Activated naive CD8-positive, alpha-beta T cell treated with anti-CD3 and anti-CD28 coated beads, Interleukin-2, amount 10 ng/mL, durations not matched to agents 7 days and 5 days (primary cell): Measurements from ENCODE around the gene ADGRB3. TPM values are rescaled to one million over a fixed set of nuclear protein-coding genes. Genes with fewer than 3 reads are reported as not detected.
"Not testable (repeated sequence)": the region's sequence is repeated elsewhere in the genome, so short reads cannot be mapped to it uniquely, and the experiment has no call there.

Experiments
- ATAC-seq: fragments of 150-1000 bp; cut with Tn5 transposase; one replicate; pipeline ENCODE4 v1.10.0; 2021; ENCODE audit warnings: low read depth, moderate library complexity
- POLR2A ChIA-PET: fragments of 350-600 bp; sonication (Branson Sonifier 250); formaldehyde crosslinking; loops from one replicate; lab custom pipeline; 2021; ENCODE audit warnings: antibody characterized with exemption; lab: Charles Lee
- DNase-seq: peaks from one replicate; pipeline ENCODE4 v3.0.0; 2021
- H3K27ac Mint-ChIP-seq: one replicate; pipeline ENCODE4 v1.8.0; 2022; ENCODE audit warnings: mild to moderate bottlenecking, mixed read lengths
- H3K27me3 Mint-ChIP-seq: one replicate; pipeline ENCODE4 v1.8.0; 2022; ENCODE audit warnings: mild to moderate bottlenecking, moderate library complexity, mixed read lengths
- H3K36me3 Mint-ChIP-seq: one replicate; pipeline ENCODE4 v1.8.0; 2021; ENCODE audit warnings: mild to moderate bottlenecking, mixed read lengths
- H3K4me1 Mint-ChIP-seq: one replicate; pipeline ENCODE4 v1.8.0; 2021; ENCODE audit warnings: mixed read lengths
- H3K4me3 Mint-ChIP-seq: one replicate; pipeline ENCODE4 v1.8.0; 2022; ENCODE audit warnings: mild to moderate bottlenecking, moderate library complexity, mixed read lengths
- H3K9me3 Mint-ChIP-seq: one replicate; pipeline ENCODE4 v1.8.0; 2021; ENCODE audit warnings: mixed read lengths
- total RNA-seq, 2 experiments: library from RNA; stranded (reverse); gene quantifications; one replicate each; pipeline ENCODE4 v1.2.3, GENCODE V29; 2021

The ADGRB3 gene
- total RNA-seq, 2 experiments from 2014 or later = not detected

DNA sequence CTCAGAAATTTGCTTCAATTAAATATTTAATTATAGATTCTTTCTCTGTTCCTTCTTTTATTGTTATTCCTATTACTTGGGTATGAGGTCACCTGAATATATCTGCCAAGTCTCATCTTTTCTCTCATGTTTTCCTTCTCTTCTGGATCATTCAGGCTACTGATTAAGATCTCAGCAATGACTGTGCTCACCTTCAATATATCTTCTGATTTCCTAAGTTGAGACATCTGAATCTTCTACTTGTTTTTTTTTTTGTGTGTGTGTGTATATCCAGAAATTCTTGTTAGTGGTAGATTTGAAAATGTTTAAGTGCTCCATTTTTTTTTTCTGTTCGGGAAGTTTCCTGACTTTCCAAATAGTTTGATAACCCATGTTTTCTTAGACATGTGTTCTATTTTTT lies 108.0 kb downstream of the ADGRB3 start:
- ATAC-seq (no peak), DNase-seq (no peak)
- peaks cover 2% of the 10 kb centered on the region for H3K9me3 Mint-ChIP-seq
- no peaks in the 10 kb centered on the region for H3K27me3 Mint-ChIP-seq
- no peak overlapping the region for H3K27ac Mint-ChIP-seq
- POLR2A ChIA-PET = no interaction called here
- no peaks in the 10 kb centered on the region for H3K36me3 Mint-ChIP-seq
- no peak overlapping the region for H3K4me3 Mint-ChIP-seq
- peaks cover 5% of the 10 kb centered on the region for H3K4me1 Mint-ChIP-seq

DNA sequence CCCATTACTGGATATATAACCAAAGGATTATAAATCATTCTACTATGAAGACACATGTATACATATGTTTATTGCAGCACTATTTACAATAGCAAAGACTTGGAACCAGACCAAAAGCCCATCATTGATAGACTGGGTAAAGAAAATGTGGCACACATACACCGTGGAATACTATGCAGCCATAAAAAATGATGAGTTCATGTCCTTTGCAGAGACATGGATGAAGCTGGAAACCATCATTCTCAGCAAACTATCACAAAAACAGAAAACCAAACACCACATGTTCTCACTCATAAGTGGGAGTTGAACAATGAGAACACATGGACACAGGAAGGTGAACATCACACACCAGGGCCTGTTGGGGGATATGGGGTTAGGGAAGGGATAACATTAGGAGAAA lies 109.3 kb downstream of the ADGRB3 start:
- POLR2A ChIA-PET, ATAC-seq, DNase-seq, H3K27ac Mint-ChIP-seq, H3K4me1 Mint-ChIP-seq, H3K27me3 Mint-ChIP-seq, H3K9me3 Mint-ChIP-seq, H3K36me3 Mint-ChIP-seq, H3K4me3 Mint-ChIP-seq: not testable (repeated sequence)

DNA sequence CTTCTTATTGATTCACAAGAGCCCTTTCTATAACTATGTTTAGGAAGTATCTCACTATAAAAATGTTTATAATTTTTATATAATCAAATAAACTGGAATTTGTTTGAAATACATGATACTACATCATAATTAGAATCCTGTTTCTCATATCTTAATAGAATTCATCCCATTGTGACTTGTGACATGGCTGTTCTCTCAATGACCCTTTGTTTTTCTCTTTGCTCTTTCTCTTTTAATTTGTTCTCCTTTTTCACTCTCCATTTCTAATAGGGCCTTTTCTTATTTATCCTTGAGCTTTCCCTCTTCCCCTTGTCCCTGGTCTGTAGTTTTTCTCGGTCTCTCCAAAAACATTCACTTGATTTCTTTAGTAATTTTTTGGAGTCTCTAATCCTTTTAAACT lies 111.3 kb downstream of the ADGRB3 start:
- no peaks in the 10 kb centered on the region for H3K27me3 Mint-ChIP-seq
- H3K4me1 Mint-ChIP-seq = no peaks in the 10 kb centered on the region
- no peak for ATAC-seq
- no peak overlapping the region for H3K27ac Mint-ChIP-seq
- no peak for DNase-seq
- H3K36me3 Mint-ChIP-seq = no peaks in the 10 kb centered on the region
- POLR2A ChIA-PET = no interaction called here
- H3K9me3 Mint-ChIP-seq = no peaks in the 10 kb centered on the region
- H3K4me3 Mint-ChIP-seq = no peak overlapping the region

DNA sequence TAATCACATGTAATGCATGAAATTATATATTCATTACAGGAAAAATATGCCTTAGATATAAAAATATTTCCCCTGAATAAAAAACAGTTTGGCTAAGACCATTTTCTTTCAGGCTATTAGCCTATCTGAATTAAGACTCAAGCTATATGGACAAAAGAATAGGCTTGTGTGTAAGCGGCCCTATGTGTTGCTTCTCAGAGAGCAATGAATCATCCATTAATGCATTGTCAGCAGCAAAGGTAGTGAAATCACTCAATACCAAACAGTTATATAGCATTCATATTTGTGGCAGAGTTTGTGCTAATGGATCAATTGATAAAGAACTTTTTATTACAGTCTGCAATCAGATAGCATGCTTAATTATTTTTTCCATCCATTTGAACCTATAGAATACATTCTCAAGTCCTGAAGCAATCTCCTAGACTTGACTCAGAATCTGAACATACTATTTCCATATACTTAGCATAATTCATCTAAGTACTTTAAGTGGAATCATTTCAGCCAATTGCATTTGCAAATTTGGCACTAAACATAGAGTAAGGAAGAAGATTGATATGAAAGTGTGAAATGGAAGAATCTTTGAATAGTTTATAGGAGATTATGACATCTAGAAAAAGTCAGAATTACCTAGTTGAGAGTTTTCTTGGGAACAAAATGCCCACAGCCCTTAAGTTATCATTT lies 112.2 kb downstream of the ADGRB3 start:
- no peaks in the 10 kb centered on the region for H3K9me3 Mint-ChIP-seq
- no peak for ATAC-seq
- no peak overlapping the region for H3K27ac Mint-ChIP-seq
- POLR2A ChIA-PET = no interaction called here
- no peaks in the 10 kb centered on the region for H3K36me3 Mint-ChIP-seq
- H3K4me3 Mint-ChIP-seq = no peak overlapping the region
- no peaks in the 10 kb centered on the region for H3K4me1 Mint-ChIP-seq
- no peaks in the 10 kb centered on the region for H3K27me3 Mint-ChIP-seq
- no peak for DNase-seq

DNA sequence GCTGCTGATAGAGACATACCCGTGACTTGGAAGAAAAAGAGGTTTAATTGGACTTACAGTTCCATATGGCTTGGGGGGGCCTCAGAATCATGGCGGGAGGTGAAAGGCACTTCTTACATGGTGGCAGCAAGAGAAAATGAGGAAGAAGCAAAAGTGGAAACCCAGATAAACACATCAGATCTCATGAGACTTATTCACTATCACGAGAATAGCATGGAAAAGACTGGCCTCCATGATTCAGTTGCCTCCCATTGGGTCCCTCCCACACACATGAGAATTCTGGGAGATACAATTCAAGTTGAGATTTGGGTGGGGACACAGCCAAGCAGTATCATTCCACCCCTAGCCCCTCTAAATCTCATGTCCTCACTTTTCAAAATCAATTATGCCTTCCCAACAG lies 112.8 kb downstream of the ADGRB3 start:
- POLR2A ChIA-PET, DNase-seq, H3K36me3 Mint-ChIP-seq, H3K4me3 Mint-ChIP-seq, H3K9me3 Mint-ChIP-seq, H3K27ac Mint-ChIP-seq, H3K27me3 Mint-ChIP-seq, H3K4me1 Mint-ChIP-seq, ATAC-seq: not testable (repeated sequence)

DNA sequence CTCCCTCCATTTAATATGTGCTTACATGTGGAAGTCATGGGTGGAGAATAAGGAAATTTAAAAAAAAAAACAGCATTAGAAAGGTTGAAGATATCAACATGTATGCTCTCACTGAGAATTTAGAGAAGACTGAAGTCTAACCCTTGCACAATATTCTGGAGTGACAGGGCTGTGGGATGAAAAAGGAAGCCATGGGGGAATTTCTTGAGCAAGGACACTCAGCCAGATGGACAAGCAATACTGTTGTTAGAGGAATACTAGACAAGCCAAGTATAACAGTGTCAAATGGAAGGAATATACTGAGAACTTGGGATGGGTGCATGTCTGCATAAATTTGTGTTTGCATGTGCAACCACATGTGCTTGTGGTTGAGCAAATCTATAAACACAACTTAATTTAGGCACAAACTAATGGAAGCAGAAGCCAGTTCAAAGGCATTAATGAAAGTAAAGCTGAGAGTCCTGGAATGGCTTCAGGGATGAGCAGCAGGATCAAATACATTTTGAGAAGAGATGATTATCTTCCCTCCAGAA lies 119.7 kb downstream of the ADGRB3 start:
- Mint-ChIP-seq H3K27ac (no peak overlapping the region), H3K9me3 (no peaks in the 10 kb centered on the region), H3K36me3 (no peaks in the 10 kb centered on the region), H3K4me1 (no peaks in the 10 kb centered on the region), H3K4me3 (no peak overlapping the region), H3K27me3 (no peaks in the 10 kb centered on the region)
- ATAC-seq (no peak), DNase-seq (no peak)
- POLR2A ChIA-PET = no interaction called here

DNA sequence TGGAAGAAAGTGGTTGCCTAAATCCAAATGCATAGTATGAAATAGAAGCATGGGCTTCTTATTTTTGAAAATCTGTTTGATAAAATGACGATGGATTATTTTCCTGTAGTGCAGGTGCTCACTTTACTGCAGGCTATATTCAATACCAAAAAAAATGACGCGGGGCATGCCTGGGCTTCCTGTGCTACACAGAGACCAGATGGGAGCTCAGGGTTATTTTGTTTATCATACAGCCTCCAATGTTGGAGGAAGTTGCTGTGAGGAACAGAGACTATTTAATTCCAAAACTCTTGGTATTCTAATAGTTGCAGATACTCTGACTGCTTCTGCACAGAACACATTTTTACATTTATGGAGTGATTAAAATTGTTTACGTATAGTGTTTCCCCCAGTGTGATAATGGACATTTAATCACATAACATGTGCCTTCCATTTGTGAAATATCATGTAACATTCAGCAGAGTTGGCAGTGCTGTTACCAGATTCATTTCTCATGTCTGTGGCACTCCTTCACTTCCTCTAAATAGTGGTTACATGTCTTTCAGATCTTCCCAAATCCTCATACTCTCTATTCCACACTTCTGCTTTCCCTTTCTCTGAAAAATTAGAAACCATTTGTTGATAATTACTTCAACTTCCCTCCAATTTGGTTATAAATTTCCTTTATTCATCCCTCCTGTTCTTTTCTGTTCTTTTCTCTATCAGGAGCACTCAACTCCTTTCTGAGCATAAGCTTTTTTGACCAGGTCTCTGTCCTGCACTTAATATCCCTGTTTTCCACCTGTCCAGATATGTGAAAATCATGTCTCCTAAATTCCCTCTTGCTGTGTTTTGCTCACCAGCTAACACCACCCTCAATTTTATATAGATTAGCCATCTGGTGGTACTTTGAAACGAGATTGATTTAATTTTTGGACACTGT lies 121.6 kb downstream of the ADGRB3 start:
- ATAC-seq = no peak
- Mint-ChIP-seq H3K4me3 (no peak overlapping the region), H3K9me3 (no peaks in the 10 kb centered on the region), H3K27me3 (no peaks in the 10 kb centered on the region), H3K4me1 (no peaks in the 10 kb centered on the region), H3K36me3 (no peaks in the 10 kb centered on the region), H3K27ac (no peak overlapping the region)
- POLR2A ChIA-PET = no interaction called here
- DNase-seq = no peak

DNA sequence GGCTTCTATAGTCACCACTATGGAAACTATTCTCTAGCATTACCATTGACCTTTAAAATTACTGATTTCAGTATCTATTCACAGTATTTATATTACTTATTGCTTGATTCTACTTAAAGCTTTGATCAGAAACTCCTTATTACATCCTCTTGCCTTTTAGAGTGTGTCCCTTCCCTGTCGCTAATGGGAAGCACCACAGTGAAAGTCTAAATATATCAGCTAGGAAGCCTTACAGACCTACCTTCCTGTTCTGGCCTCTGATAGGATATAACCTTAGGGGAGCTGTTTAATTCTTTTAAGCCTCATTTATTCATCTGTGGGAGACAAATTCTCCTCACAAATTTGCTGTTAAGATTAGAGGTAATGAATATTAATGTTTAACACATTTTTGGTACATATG lies 122.7 kb downstream of the ADGRB3 start:
- POLR2A ChIA-PET = no interaction called here
- ATAC-seq (no peak), DNase-seq (no peak)
- H3K27me3 Mint-ChIP-seq = no peaks in the 10 kb centered on the region
- no peak overlapping the region for H3K4me3 Mint-ChIP-seq
- H3K9me3 Mint-ChIP-seq = no peaks in the 10 kb centered on the region
- H3K4me1 Mint-ChIP-seq = no peaks in the 10 kb centered on the region
- H3K27ac Mint-ChIP-seq = no peak overlapping the region
- no peaks in the 10 kb centered on the region for H3K36me3 Mint-ChIP-seq

DNA sequence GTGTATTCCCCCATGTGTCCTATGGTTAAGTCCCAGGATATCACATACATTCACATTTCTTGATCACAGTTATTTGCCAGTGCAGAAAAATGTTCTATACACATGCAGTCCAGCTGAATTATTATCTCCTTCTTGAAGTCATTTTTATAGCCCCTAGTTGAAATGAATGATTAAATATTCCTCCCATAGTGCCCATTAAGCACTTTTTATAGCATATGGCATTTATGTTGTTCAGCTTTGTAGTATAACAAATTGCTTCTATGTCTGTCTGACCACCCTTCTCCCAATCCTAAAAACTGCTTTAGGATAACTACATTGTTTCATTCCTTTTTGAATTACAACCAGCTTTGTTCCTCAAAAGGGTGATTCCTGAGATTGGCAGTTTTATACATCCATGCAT lies 123.5 kb downstream of the ADGRB3 start:
- H3K27ac Mint-ChIP-seq = no peak overlapping the region

DNA sequence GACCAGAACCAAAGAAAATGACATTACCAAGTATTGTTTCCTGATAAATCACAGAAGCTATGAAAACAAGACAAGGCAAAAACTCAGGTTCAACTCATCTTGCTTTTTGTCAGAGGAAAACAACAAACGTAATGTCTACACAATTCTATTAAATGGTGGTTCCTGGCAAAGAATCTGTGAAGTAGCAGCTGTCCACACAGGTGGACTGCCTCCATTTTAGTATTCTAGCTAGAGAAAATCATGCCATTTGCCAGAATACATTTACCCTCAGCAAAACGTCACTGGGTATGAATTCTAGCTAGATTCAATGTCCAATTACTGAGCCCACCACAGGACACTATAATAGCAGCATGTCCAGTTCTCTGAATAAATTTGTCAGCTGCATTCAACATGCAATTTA lies 125.4 kb downstream of the ADGRB3 start:
- Mint-ChIP-seq H3K9me3 (no peaks in the 10 kb centered on the region), H3K4me1 (no peaks in the 10 kb centered on the region), H3K36me3 (no peaks in the 10 kb centered on the region), H3K4me3 (no peak overlapping the region), H3K27ac (no peak overlapping the region), H3K27me3 (no peaks in the 10 kb centered on the region)
- ATAC-seq (no peak), DNase-seq (no peak)
- POLR2A ChIA-PET = no interaction called here

More for the DNA sequence above, 123.5 kb downstream of the ADGRB3 start:
- ATAC-seq (no peak), DNase-seq (no peak)
- POLR2A ChIA-PET = no interaction called here
- no peak overlapping the region for H3K4me3 Mint-ChIP-seq
- no peaks in the 10 kb centered on the region for H3K36me3 Mint-ChIP-seq
- no peaks in the 10 kb centered on the region for H3K9me3 Mint-ChIP-seq
- H3K4me1 Mint-ChIP-seq = no peaks in the 10 kb centered on the region
- H3K27me3 Mint-ChIP-seq = no peaks in the 10 kb centered on the region

DNA sequence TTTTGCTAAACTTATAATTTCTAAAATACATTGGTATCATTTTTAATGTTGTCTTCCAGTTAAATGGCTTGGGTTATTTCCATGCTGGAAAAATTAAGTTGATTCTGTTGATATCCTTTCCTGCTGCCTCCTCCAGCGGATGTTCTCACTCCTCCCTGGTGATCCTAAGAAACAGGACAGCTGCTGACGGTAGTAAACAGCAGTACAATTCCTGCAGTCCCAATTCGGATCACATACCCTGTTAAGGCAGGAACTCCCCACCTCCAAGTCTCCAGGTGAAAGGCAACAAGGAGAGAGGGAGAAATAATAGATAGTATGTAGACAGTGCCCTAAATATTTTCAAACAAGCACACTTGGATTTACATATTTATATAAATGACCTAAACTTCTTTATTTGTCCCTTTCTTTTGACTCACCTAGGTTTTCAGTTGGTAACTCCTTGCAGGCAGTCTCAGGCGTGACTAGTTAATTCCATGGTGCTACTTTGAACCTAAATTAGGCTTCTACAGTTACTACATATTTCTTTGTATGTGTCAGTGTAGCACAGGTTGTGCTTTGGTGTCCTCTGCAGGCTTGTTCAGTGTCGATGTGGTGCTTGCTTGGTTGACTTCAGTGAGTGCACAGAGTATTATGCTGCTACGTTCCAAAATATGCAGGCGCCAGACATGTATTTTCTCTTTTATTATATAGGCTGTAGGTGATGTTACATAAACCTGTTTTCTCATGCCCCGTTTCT lies 126.0 kb downstream of the ADGRB3 start:
- H3K4me3 Mint-ChIP-seq = no peak overlapping the region
- H3K4me1 Mint-ChIP-seq = no peaks in the 10 kb centered on the region
- no peak overlapping the region for H3K27ac Mint-ChIP-seq
- no peaks in the 10 kb centered on the region for H3K27me3 Mint-ChIP-seq
- no peaks in the 10 kb centered on the region for H3K36me3 Mint-ChIP-seq
- ATAC-seq (no peak), DNase-seq (no peak)
- POLR2A ChIA-PET = no interaction called here
- H3K9me3 Mint-ChIP-seq = no peaks in the 10 kb centered on the region

DNA sequence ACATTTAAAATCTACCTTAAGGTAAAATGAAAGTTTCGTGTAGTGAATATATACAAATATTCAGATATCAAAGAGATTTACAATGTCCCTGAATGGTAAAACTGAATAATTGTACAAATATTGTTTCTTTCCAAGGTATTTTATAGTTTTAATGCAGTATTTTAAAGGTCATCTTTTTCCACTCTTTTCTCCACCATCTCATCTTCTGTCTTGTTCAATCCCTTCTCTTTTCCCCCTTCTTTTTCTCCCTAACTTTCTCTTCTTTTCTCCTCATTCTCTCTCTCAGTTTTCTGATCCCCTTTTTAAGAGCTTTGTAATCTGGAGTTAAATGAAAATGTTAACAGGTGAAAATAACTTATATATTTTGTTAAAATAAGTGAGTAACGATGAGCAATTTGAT lies 126.9 kb downstream of the ADGRB3 start:
- no peak overlapping the region for H3K4me3 Mint-ChIP-seq

DNA sequence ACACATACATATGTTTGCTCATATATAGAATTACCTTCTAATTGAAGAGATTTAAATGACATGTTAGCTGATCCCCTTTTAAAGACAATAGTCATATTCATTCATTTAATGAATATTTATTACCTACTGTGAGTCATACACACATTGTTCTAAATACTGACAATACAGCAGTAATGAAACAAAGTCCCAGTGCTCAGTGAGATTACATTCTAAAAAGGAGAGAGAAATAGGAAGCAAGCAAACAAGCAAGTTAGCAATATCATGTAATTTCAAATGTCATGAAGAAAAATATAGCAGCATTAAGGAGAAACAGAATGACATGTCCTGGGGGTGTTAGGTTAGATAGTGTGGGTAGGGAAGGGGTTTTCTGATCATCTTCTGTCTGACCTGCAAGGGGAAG lies 136.3 kb downstream of the ADGRB3 start:
- Mint-ChIP-seq H3K4me3 (no peak overlapping the region), H3K27ac (no peak overlapping the region), H3K4me1 (no peaks in the 10 kb centered on the region), H3K27me3 (no peaks in the 10 kb centered on the region), H3K36me3 (no peaks in the 10 kb centered on the region), H3K9me3 (no peaks in the 10 kb centered on the region)
- POLR2A ChIA-PET = no interaction called here
- DNase-seq (no peak), ATAC-seq (no peak)

More for the DNA sequence above, 126.9 kb downstream of the ADGRB3 start:
- no peaks in the 10 kb centered on the region for H3K9me3 Mint-ChIP-seq
- POLR2A ChIA-PET = no interaction called here
- DNase-seq (no peak), ATAC-seq (no peak)
- no peaks in the 10 kb centered on the region for H3K36me3 Mint-ChIP-seq
- no peaks in the 10 kb centered on the region for H3K27me3 Mint-ChIP-seq
- H3K4me1 Mint-ChIP-seq = no peaks in the 10 kb centered on the region
- H3K27ac Mint-ChIP-seq = no peak overlapping the region
